ENCODE results near the gene TMEM245. TPM values are rescaled to one million over a fixed set of nuclear protein-coding genes. Genes with fewer than 3 reads are reported as not detected.

Gene TMEM245
- total RNA-seq, 1 donor from 2014 or later, result 34.2 TPM

- H3K27me3 ChIP-seq (ENCODE audit: control insufficient read depth, insufficient read depth, low read length), result no peaks in the 10 kb centered on the region
- DNase-seq (ENCODE audit: low read depth) (no peak), FAIRE-seq (no peak)
- H3K4me3 ChIP-seq (ENCODE audit: low read depth, low read length), result peak overlapping the region; percentile 85
- peaks cover 1% of the 10 kb centered on the region for H3K36me3 ChIP-seq (ENCODE audit: control insufficient read depth, insufficient read depth, low read length)
- TF ChIP-seq CTCF (IDR thresholded peaks at IDR 0.05; ENCODE audit: insufficient read depth, low read length, severe bottlenecking), result no peak
Observed at GRCh38 chr9:109120204-109120789, 550 bp upstream of the TMEM245 start.

GRCh38 chr9:109118808-109119438, 824 bp downstream of the TMEM245 start:
- Histone ChIP-seq H3K4me3 (ENCODE audit: low read depth, low read length) (peak overlapping the region; percentile 85), H3K36me3 (ENCODE audit: control insufficient read depth, insufficient read depth, low read length) (peaks cover 1% of the 10 kb centered on the region), H3K27me3 (ENCODE audit: control insufficient read depth, insufficient read depth, low read length) (no peaks in the 10 kb centered on the region)
- DNase-seq (ENCODE audit: low read depth) (no peak), FAIRE-seq (no peak)
- TF ChIP-seq CTCF (IDR thresholded peaks at IDR 0.05; ENCODE audit: insufficient read depth, low read length, severe bottlenecking), result no peak

- DNase-seq (ENCODE audit: low read depth) (peak; percentile 87), FAIRE-seq (no peak)
- Histone ChIP-seq H3K4me3 (ENCODE audit: low read depth, low read length) (peak overlapping the region; percentile 85), H3K27me3 (ENCODE audit: control insufficient read depth, insufficient read depth, low read length) (no peaks in the 10 kb centered on the region), H3K36me3 (ENCODE audit: control insufficient read depth, insufficient read depth, low read length) (peaks cover 1% of the 10 kb centered on the region)
- no peak for TF ChIP-seq CTCF (IDR thresholded peaks at IDR 0.05; ENCODE audit: insufficient read depth, low read length, severe bottlenecking)
Observed at GRCh38 chr9:109117856-109118807, 1.6 kb downstream of the TMEM245 start.

- H3K27me3 ChIP-seq (ENCODE audit: control insufficient read depth, insufficient read depth, low read length), result no peaks in the 10 kb centered on the region
- DNase-seq (ENCODE audit: low read depth) (no peak), FAIRE-seq (no peak)
- no peak overlapping the region for H3K4me3 ChIP-seq (ENCODE audit: low read depth, low read length)
- peaks cover 1% of the 10 kb centered on the region for H3K36me3 ChIP-seq (ENCODE audit: control insufficient read depth, insufficient read depth, low read length)
- TF ChIP-seq CTCF (IDR thresholded peaks at IDR 0.05; ENCODE audit: insufficient read depth, low read length, severe bottlenecking), result no peak
Observed at GRCh38 chr9:109115931-109116526, 3.7 kb downstream of the TMEM245 start.

- no peaks in the 10 kb centered on the region for H3K27me3 ChIP-seq (ENCODE audit: control insufficient read depth, insufficient read depth, low read length)
- peaks cover 1% of the 10 kb centered on the region for H3K36me3 ChIP-seq (ENCODE audit: control insufficient read depth, insufficient read depth, low read length)
- DNase-seq (ENCODE audit: low read depth) (peak; percentile 88), FAIRE-seq (no peak)
- H3K4me3 ChIP-seq (ENCODE audit: low read depth, low read length), result no peak overlapping the region
- no peak for TF ChIP-seq CTCF (IDR thresholded peaks at IDR 0.05; ENCODE audit: insufficient read depth, low read length, severe bottlenecking)
Observed at GRCh38 chr9:109114670-109115069, 5.1 kb downstream of the TMEM245 start.
